GM18505 (cell line): Measurements from ENCODE around the gene ATN1.
"Not testable (repeated sequence)": the region's sequence is repeated elsewhere in the genome, so short reads cannot be mapped to it uniquely, and the experiment has no call there.

Source experiments
- ATAC-seq: cut with Tn5 transposase; IDR thresholded peaks from one replicate; pipeline ENCODE4 v1.9.1; 2021; ENCODE audit not compliant: unreplicated experiment
- POLR2A ChIP-seq: IDR thresholded peaks from 4 replicates; pipeline ENCODE4 v1.6.1; 2011; ENCODE audit warnings: borderline replicate concordance; ENCODE audit not compliant: insufficient read depth, insufficient read length; ENCODE audit errors: extremely low read depth

Gene ATN1

GRCh38 chr12:6894321-6894720, 33.4 kb upstream of the ATN1 start:
- no peak for ATAC-seq
- no peak for TF ChIP-seq POLR2A

GRCh38 chr12:6896846-6897435, 30.8 kb upstream of the ATN1 start:
- ATAC-seq = no peak
- no peak for TF ChIP-seq POLR2A

GRCh38 chr12:6899427-6899826, 28.3 kb upstream of the ATN1 start:
- ATAC-seq = no peak
- TF ChIP-seq POLR2A = no peak

DNA sequence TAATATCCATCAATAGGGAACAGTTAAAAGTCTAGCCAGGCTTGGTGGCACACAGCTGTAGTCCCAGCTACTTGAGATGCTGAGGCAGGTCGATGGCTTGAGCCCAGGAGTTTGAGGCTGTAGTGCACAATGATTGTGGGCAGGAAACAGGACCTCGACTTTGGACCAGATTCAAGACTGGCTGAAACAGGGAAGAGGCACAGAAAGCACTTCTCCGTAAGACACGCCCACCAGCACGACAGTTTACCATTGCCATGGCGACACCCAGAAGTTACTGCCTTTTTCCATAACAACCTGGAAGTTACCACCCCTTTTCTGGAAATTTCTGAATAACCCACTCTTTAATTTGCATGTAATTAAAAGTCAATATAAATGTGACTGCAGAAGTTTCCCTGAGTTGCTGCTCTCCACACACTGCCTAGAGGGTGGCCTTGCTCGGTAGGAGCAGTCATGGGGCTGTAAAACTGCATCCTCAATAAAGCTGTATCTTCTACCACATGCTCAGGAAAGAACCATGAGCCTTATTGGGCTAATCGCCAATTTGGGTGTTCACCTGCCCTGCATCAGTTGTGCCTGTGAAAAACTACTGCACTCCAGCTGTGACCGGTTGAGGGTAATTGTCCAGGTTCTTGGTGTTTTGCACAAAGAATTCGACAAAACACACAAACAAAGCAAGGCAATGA, 27.8 kb upstream of the ATN1 start:
- no peak for TF ChIP-seq POLR2A
- ATAC-seq = no peak

- no peak for TF ChIP-seq POLR2A
- no peak for ATAC-seq
Observed at GRCh38 chr12:6902448-6902847, 25.3 kb upstream of the ATN1 start.

DNA sequence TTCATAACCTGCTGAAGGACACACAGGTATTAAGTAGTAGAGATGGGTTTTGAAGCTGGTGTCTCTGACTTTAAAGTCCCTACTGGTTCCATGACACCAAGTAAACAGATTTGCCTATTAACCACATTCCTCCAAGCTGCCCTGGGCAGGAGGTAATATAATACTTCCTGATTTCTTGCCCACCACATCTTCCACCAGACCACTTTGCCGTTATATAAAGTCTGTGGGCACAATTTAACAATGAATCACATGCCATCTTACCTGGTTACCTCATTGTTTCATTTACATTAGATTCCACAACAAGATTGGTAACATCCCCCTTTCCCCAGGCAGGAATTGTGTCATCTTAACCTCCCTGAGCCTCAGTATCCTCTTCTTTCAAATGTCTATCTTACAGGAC, 24.0 kb upstream of the ATN1 start:
- TF ChIP-seq POLR2A = no peak
- no peak for ATAC-seq

DNA sequence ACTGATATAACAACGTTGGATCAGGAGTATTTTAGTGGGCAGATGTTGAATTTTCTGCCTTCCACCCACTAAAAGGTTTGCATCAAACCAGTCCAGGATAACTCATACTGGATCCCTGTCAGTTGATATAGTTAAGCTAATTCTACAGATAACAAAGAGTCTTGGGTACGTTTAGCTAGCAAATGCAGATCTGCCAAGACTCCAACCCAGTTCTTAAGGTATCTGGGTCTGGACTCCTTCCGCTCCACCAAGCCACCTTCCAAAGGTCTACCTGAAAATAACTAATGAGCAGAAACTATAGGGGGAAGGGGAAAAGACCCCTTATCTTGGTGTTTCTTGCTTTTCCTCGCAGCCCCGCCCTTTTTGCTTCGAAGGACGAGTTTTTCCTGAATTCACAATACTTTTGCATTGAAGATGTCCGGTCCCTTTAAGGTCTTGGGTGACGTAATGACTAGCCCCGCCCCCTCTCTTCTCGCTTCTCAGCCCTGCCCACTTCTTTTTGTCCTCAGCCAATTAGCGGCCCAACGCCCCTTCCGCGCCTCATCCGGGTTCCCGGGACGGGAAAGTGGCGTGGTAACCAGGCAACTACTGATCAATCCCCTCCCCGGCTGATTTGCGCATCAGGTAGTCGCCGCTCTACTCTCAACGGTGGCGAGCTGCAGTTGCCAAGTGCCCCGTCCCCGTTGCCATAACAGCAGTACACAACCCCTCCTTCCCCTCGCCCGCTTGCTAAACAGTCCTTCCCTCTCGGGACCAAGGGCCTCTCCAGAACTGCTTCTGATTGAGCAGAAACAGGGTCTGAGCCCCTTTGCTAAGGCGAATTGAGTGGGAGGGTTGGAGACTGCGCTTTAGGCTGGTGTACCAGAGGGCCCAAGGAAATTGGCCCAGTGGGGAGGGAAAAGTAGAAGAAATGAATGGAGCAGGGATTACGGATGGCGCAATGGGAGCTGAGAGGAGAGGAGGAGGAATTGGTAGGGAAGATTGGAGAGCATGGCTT, 23.2 kb upstream of the ATN1 start, which contains the start of gene LRRC23:
TSS of gene LRRC23 (plus strand) at position 543 of the 997 bp plus-strand sequence. CDS start 812 bp downstream, outside the sequence.
- peak; percentile 86 for ATAC-seq
- TF ChIP-seq POLR2A = peak; percentile 55

DNA sequence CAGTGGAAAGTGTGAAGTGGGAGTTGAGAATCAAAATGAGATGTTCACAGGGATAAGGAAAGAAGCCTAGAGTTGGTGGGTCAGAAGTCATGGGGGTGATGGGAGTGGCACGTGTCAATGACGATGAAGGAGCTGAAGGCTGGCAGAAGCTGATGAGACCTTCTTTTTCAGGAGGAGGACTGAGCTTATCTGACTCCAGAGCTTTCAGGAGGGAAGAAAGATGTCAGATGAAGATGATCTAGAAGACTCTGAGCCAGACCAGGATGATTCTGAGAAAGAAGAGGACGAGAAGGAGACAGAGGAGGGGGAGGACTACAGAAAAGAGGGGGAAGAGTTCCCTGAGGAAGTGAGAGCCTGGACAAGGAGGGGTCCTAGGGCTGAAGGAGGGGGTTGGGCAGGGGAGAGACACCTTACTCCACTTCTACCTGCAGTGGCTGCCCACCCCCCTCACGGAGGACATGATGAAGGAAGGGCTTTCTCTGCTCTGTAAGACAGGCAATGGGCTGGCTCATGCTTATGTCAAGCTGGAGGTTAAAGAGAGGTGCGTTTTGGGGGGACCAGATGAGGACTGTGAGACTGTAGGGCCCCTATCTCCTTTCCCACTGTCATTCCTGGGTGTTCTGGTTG, 22.2 kb upstream of the ATN1 start:
- TF ChIP-seq POLR2A = no peak
- ATAC-seq = no peak

DNA sequence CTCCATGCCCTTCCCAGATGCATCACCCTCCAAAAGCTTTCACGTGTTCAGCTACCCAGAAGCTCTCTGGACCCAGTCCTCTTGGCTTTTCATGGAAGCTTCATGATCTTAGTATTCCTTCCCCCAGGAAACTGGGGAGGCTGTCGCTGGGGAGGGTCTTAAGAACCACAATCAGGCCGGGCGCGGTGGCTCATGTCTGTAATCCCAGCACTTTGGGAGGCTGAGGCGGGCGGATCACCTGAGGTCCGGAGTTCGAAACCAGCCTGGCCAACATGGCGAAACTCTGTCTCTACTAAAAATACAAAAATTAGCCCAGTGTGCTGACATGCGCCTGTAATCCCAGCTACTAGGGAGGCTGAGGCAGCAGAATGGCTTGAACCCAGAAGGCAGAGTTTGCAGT, 19.6 kb upstream of the ATN1 start:
- ATAC-seq = not testable (repeated sequence)

DNA sequence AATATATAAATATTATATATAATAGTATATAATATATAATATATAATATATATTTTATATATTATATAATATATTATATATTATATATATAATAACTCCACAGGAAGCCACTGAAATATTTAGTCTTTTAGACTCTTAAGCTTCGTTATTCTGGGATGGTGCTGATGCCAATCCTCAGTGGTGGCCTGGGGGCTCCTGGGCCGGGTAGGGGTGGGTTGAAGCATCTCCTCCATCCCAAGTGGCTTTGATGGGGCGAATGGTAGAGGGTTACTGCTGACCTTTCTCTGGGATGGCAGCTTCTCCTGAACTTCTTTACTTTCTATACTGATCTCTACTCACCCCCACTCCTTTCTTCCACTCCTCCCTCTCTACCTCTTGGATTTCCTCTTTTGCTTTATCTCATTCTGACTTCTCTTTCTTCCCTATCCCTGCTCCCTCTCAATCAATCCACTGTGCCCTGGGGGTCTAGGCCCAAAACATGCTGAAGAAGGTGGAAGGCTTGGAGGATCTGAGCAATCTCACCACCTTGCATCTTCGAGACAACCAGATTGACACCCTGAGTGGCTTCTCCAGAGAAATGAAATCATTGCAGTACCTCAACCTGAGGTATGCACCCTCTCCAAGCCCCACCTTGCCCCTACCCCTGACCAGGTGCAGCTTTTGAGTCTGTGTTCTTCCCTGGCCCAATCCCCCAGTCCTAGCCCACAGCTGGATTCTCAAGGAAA, 18.2 kb upstream of the ATN1 start:
- no peak for TF ChIP-seq POLR2A
- no peak for ATAC-seq

DNA sequence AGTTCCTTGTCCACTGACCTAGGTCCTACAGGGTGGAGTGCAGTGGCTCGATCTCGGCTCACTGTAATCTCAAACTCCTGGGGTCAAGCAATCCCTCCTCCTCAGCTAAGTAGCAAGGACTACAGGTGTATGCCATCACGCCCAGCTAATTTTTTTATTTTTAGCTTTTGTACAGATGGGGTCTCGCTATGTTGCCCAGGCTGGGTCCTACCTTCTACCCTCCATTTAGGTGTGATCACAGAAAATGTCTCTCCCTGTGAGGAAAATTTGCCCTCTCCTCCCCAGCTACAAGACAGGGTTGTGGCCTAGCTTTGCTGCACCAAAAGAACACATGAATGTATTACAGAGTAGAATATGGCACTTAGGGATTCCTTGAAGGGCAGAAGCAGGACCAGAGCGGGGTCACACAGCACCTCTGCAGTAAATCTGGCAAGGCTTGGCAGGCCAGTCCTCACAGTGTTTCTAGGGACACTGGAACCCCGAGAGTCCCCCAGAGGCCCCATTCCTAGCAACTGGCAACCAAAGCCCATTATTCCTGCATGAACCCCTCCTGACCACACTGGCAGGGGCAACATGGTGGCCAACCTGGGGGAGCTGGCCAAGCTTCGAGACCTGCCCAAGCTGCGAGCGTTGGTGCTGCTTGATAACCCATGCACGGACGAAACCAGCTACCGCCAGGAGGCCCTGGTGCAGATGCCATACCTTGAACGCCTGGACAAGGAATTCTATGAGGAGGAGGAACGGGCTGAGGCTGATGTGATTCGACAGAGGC, 15.4 kb upstream of the ATN1 start:
- TF ChIP-seq POLR2A = no peak
- no peak for ATAC-seq
